Fibroblast of upper back skin (primary cell): ENCODE measurements around the gene ZNF639.
"Not testable (repeated sequence)": the region's sequence is repeated elsewhere in the genome, so short reads cannot be mapped to it uniquely, and the experiment has no call there.

Experiments
- DNase-seq: peaks from one replicate; pipeline ENCODE4 v3.0.0-alpha.2; 2013

Gene ZNF639, protein sequence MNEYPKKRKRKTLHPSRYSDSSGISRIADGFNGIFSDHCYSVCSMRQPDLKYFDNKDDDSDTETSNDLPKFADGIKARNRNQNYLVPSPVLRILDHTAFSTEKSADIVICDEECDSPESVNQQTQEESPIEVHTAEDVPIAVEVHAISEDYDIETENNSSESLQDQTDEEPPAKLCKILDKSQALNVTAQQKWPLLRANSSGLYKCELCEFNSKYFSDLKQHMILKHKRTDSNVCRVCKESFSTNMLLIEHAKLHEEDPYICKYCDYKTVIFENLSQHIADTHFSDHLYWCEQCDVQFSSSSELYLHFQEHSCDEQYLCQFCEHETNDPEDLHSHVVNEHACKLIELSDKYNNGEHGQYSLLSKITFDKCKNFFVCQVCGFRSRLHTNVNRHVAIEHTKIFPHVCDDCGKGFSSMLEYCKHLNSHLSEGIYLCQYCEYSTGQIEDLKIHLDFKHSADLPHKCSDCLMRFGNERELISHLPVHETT

GRCh38 chr3:179322286-179323196 is at the start of gene ZNF639:
ZNF639 (plus strand) TSS chr3:179323031; CDS start chr3:179328294, 5,263 bp downstream.
- peak; percentile 89 for DNase-seq

DNA sequence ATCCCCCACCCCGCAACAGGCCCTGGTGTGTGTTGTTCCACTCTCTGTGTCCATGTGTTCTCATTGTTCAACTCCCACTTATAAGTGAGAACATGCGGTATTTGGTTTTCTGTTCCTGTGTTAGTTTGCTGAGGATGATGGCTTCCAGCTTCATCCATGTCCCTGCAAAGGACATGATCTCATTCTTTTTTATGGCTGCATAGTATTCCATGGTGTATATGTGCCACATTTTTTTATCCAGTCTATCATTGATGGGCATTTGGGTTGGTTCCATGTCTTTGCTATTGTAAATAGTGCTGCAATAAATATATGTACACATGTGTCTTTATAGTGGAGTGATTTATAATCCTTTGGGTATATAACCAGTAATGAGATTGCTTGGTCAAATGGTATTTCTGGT is 48.4 kb upstream of the ZNF639 start:
- not testable (repeated sequence) for DNase-seq

GRCh38 chr3:179276001-179276400 is 46.8 kb upstream of the ZNF639 start:
- DNase-seq: no peak

DNA sequence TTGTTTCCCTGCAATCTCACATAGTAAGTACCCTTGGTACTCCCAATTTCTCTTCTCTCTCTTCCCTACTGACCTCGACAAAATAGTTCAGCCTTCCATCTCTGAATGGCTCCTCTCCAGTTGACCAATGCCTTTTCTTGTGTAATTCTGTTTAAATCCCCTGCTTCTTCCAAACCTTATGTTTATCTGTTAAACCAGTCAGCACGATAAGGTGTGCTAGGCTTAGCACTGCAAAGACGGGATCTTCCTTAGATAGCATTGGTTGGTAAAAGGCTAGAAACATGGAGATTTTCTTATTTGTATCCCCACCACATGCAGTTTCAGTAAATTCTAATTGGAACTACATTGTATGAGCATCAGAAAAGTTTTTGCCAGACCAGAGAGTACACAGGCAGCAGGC is 46.1 kb upstream of the ZNF639 start:
- DNase-seq: no peak

- DNase-seq: no peak
These were observed 44.7 kb upstream of the ZNF639 start for GRCh38 chr3:179278151-179278550.

GRCh38 chr3:179278932-179279693 is 43.7 kb upstream of the ZNF639 start:
- peak; percentile 16 for DNase-seq

- DNase-seq: no peak
These were observed 43.0 kb upstream of the ZNF639 start for GRCh38 chr3:179279837-179280236.

DNA sequence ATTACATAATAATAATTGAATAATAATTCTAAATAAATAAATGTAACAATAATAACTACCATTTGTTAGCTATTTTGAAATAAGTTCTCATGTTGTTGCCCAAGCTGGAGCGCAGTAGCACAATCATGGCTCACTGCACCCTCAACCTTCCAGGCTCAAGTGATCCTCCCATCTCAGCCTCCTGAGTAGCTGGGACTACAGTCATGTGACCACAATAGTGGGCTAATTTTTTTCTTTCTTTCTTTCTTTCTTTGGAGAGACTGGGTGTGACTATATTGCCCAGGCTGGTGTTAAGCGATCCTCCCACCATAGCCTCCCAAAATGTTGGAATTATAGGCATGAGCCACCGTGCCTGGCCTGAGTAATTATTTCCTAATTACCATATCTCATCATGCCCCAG is 41.0 kb upstream of the ZNF639 start:
- no peak for DNase-seq

DNA sequence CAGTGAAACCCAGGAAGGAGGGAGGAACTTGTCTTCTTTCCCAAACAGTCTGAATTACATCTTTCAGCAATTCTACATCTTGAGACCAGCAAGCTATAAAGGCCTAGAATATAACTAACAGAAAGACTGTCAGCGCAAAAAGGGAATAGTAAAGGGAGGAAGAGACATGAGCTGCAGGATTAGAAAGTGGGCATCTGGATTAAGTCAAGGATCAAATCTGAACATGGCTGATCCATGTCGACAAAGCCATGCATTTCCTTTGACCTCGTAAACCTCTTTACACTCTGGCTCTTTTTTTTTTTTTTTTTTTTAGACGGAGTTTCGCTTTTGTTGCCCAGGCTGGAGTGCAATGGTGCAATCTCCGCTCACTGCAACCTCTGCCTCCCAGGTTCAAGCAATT is 36.5 kb upstream of the ZNF639 start:
- no peak for DNase-seq

- DNase-seq: no peak
These were observed 34.0 kb upstream of the ZNF639 start for GRCh38 chr3:179288845-179289244.

- DNase-seq: no peak
These were observed 33.5 kb upstream of the ZNF639 start for GRCh38 chr3:179289295-179289694.

DNA sequence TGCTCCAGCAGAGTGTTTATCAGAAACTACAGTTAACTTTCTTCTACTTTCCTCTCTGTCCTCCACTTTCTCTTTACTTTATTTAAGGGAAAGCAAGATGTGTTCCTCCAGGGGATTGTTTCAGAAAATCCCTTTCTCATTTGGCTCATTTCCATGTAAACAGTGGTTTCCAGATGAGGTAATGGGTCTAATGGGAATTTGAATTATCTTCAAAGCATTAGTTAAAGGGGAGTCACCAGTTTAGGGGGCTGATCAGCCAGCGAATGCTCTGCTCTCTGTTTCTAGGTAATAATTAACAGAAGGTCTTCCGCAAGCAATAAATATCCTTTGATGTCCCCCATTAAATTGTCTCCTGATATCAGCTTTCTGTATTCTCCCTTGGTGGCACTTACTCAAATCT is 30.4 kb upstream of the ZNF639 start:
- no peak for DNase-seq

- no peak for DNase-seq
These were observed 24.7 kb upstream of the ZNF639 start for GRCh38 chr3:179297971-179298725.

- no peak for DNase-seq
These were observed 23.5 kb upstream of the ZNF639 start for GRCh38 chr3:179299316-179299715.

- no peak for DNase-seq
These were observed 22.7 kb upstream of the ZNF639 start for GRCh38 chr3:179299999-179300613.

- no peak for DNase-seq
These were observed 21.2 kb upstream of the ZNF639 start for GRCh38 chr3:179301645-179302044.

DNA sequence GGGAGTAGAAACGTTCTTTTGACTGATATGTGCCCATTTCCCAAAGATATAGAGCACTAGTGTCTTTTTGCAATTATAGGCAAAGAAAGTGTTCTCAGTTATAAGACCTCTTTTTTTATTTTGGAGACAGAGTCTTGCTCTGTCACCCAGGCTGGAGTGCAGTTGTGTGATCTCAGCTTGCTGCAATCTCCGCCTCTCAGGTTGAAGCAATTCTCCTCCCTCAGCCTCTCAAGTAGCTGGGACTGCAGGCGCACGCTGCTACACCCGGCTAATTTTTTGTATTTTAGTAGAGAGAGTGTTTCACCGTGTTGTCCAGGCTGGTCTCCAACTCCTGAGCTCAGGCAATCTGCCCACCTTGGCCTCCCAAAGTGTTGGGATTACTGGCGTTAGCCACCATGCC is 20.7 kb upstream of the ZNF639 start:
- DNase-seq: no peak

GRCh38 chr3:179304605-179305004 is 18.2 kb upstream of the ZNF639 start:
- no peak for DNase-seq

- DNase-seq: not testable (repeated sequence)
These were observed 15.5 kb upstream of the ZNF639 start for GRCh38 chr3:179307362-179307761.

- DNase-seq: peak; percentile 11
These were observed 14.8 kb upstream of the ZNF639 start for GRCh38 chr3:179308001-179308400.

DNA sequence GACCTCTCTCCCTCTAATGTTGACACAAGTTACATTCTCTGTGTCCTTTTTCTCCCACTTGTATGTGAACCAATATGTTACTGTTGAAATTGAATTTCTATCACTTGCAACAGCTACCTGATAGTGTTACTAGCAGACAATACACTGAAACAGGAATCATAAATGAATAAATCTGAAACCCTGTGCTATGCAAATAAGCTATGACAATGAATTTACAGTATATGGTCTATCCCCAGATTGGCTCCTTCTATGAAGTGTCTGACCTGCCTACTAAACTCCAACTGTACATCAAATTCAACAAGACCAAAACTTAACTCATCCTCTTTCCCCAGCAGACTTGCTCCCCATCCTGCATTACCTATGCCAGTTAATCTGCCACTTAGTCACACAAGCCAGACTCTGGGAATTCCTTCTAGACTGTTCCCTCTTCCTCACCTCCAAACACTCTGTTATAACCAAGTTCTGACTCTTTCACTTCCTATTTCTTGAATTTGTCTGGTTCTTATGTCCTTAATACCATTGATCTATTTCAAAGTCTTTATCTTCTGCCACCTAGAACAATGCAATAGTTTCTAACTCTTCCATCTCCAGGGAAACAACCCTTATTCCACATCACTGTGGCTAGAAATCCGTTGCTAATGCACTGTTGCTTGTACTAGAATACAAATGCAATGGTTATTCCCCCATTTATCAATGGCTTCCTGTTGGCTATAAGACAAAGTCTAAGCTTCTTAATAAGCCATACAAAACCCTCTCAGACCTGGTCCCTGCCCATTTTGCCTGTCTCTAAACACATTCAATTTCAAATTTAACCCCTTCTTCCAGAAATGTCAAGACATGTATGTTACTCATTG is 13.4 kb upstream of the ZNF639 start:
- no peak for DNase-seq
